GM10847 (cell line): ENCODE data around the gene SMG7.

Source experiments
- POLR2A ChIP-seq: IDR thresholded peaks from 2 replicates; pipeline ENCODE4 v1.6.1; 2011; ENCODE audit not compliant: insufficient read length; ENCODE audit errors: extremely low read depth

The SMG7 gene

DNA sequence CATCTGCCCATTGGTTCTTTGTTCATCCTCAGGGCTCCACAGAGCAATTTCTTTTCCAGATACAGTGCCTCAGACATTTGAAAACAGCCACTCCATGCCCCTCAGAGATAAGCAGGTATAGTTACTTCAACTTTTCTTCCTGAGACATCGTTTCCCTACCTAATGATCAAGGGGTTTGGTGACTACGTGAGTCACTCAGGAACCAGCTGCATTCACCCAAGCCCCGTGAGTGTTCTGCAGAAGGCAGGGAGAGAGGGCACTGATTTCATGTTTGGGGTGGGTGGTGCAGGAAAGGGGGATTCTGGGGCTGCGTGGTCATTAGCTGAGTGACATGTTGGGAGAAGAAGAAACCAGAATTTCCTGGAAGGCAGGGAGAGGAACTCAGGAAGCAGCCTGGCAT lies 93.0 kb downstream of the SMG7 start:
- no peak for TF ChIP-seq POLR2A

DNA sequence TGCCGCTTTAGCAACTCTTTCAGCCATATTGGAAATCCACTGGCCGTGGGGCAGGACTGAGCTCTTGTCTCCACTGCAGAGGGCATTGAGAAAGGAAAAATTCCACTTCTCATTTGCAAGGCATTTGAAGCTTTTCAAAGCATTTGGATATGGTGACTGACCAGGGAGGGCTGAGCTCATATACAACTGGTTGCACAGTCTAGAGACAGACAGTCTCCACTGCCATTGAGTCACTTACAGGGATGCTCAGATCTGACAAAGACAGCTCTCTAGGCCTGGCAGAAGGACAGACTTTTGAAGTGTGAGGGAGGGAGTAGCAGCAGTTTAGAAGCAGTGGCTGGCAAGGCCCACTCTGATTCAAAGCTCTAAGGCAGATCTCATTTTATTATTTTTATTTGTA lies 93.7 kb downstream of the SMG7 start:
- TF ChIP-seq POLR2A, result no peak

DNA sequence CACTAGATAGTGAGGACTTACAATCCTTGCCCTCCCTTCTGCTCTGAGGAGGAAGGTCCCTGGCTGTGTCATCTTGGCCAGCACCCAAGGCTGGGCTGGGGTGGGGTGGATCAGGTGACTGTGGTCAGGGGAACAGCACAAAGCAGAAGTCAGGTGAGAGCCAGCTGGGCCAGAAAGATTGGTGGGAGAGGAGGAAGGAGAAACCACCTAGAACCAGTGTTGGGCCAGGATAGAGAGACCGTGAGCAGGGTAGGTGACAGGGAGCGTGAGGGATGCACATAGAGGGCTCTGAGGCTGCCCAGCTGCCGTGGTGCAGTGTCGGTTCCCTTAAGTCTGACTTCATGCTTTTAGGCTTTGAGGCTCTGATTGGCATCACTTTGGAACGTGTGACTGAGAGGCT lies 95.3 kb downstream of the SMG7 start:
- no peak for TF ChIP-seq POLR2A

DNA sequence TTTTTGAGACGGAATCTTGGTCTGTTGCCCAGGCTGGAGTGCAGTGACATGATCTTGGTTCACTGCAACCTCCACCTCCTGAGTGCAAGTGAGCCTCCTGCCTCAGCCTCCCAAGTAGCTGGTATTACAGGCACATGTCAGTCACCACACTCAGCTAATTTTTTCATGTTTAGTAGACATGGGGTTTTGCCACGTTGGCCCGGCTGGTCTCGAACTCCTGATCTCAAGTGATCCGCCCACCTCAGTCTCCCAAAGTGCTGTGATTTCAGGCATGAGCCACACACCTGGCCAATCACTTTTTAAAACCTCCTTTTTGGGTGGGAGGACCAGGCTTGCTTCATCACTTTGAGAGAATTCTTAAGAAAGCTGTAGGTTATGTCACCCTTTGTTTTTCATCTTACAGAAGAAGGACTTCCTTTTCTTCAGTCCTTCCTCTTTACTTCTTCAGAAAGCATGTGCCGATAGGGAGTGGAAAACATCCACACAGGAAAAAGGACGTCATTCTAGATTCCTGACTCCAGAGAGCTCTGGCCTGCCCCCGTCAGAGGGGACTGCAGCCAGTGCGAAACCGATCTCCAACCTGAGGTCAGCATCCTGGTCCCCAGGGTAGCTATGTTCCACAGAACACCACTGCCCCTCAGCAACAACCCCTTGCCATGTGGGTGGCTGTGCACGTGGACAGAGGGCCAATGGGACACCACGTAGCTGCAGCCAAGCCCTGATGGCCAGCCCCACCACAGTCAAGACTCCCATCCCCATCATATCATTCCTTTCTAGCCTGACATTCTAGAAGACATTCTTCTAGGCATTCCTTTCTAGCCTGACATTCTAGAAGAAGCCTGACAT lies 96.1 kb downstream of the SMG7 start:
- no peak for TF ChIP-seq POLR2A

DNA sequence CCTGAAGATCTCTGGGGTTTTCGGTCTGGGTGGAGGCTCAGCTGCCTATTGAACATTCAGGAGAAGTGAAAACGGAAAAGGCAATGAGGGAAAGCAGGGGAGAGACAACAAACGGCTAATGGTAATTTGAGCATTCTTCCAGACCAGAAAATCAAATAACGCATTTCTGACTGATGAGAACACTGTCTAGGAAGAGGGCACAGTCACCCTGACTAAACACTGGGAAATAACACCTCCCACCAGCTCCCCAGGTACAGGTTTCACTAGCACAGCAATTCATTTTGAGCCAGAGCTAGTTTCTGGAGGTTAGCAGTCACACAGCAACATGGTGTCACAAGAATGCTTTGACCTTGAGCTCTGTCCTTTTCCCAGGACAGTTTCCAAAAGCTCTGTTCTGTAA lies 96.8 kb downstream of the SMG7 start:
- TF ChIP-seq POLR2A, result no peak

DNA sequence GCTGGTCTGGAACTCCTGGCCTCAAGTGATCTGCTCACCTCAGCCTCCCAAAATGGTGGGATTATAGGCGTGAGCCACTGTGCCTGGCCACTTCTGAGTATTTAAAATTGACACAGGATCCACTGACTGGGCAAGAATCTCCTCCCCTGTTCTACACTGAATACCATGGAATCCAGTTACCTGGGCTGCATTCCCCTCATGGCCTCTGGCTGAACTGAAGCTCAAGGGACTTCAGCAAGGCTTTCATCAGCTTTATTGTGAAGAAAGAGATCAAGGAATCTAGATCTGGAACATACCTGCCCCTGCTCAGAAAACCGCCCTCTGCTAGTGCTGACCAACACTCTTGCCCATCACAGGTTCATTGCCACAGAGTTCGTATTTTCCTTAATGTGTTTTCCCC lies 97.5 kb downstream of the SMG7 start:
- TF ChIP-seq POLR2A, result no peak

DNA sequence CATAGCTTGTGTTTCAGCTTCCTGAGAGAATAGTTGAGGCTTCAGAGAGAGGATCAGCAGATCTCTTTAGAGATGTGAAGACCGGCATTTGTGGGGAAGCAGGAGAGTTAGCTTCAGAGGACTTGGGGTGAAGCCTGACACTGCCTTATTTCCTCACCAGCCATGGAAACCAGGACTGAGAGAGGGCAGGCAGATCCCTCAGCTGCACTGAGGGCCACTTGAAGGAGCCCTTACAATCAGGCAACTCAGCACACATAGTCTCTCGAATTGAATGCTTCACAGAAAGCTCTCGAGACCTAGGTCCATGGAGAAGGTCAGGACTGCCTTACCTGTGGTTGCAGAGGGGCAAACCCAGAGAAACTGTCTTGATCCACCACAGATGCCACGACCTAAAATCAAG lies 98.2 kb downstream of the SMG7 start:
- TF ChIP-seq POLR2A, result no peak

DNA sequence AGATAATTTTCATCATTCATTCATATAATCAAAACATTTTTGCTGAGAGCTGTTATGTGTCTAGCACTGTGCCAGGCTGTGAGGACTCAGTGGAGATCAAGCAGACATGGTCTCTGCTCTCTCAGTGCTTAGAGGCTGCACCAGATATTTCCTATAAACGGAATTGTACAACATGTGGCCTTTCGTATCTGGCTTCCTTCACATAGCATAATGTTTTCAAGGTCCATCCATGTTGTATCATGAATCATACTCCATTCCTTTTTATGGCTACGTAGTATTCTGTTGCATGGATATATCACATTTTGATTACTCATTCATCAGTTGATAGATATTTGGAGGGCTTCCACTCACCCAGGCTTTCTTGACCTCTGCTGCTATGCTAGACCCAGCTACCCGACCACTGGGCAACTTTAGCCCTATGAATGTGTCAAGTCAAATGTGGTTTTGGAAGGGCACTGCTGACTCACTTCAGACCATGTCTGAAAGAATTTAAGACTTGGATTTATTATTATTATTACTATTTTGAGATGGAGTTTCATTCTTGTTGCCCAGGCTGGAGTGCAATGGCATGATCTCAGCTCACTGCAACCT lies 99.5 kb downstream of the SMG7 start:
- no peak for TF ChIP-seq POLR2A

DNA sequence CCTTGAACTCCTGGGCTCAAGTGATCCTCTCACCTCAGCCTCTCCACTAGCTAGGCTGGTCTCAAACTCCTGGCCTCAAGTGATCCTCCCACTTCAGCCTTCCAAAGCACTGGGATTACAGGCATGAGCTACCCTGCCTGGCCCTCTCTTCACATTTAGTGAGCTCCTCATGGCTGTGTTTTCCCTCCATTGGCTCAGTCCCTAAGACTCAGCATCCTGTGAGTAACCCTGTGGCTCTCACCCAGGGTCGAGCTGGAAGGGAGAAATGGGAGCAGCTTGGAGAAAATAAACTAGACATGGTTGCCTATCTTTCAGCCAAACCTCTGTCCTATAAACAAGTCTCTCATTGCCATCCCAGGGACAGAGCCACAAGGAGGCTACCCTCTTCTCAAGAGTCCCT lies 100.4 kb downstream of the SMG7 start:
- no peak for TF ChIP-seq POLR2A

DNA sequence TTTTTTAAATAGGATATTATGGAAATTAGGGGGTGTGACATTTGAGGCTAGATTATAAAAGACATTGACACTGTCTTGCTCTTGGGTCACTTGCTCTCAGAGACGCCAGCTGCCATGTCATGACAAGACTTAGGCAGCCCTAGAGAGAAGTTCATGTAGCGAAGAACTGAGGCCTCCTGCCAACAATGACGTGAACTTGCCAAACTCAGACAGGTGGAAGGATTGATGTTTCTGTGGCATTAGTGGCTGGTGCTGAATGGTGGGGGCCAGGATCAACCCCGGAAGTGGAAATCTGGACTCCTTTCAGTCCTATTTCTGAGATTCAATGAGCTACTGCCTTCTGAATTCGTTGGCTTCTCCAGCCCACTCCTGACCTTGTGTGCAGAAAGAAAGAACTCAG lies 103.3 kb downstream of the SMG7 start:
- TF ChIP-seq POLR2A, result no peak

DNA sequence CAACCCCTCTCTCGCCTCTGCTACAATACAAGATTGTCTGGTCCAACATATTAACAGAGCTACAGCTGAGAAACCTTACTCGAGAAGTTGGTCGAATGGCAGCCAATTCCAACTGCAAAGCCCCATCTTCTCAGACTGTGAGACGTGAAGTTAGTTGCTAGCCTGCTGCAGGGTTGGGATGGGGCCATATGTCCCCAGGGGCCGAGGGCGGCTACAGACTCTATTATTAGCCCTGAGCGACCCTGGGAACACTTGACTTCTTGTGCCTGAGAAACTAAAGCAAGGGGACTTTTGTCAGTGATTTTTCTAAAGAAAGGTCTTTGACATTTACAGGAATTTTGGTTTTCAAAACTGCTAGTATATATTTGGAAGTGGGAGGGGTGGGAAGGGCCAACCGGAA lies 104.2 kb downstream of the SMG7 start:
- no peak for TF ChIP-seq POLR2A

DNA sequence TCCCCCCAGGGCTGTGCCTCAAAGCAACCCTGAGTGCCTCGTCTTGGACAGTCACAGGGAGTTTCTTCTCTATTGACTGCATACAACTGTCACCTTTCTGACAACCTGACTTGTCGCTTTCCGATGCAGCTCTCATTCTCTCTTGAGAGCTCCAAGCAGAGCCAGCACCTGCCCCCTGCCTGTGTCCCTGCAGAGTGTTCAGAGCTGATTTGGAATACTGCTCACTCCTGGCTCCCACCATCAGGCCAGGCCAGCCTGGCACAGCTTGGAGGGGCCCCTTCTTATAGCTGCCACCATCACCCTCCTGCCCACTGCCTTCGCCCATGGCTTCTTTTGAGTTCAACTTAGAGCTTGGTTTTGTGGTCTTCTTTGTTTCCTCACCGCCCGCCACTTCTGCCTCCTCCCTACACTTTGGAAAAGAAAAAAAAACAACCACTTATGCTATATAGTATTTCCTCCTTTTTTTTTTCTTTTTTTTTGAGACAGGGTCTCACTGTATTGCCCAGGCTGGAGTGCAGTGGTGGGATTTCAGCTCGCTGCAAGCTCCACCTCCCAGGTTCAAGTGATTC lies 105.7 kb downstream of the SMG7 start:
- no peak for TF ChIP-seq POLR2A

DNA sequence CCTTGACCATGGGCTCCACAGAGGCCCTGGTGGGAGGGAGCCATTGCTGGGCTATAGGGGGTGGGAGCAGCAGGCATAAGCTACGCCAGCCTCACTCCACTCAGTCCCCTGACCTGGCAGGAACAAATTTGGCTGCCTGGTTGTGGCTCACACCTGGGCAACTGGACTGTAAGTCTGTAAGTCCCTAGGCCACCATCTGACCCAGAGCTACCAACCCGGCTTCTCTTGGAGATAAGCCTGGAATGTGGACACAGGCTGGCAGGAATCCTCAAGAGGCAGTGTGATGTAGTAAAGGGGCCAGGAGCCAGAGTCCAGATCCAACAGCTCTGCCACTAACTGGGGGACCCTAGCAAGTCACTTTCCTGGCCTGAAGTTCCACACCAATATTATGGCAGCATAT lies 106.6 kb downstream of the SMG7 start:
- no peak for TF ChIP-seq POLR2A

DNA sequence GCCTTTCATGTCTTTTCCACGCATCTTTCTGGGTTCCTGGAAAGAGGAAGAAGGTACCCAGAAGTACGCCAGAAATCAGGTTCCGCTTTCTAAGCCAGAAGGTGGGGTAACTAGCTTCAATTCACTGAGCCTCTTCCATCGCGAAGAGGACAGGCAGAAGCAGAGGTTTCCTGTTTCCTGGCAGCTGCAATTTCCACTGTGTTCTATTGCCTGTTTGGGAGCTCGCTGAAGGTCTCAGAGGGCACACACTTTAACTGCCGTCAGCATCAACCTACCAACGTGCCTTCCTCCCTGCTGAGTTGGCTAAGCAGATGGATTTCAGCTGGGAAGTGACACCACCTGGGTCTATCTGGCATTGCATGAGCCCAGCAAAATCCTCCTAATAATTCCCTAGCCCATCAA lies 108.0 kb downstream of the SMG7 start:
- TF ChIP-seq POLR2A, result no peak

DNA sequence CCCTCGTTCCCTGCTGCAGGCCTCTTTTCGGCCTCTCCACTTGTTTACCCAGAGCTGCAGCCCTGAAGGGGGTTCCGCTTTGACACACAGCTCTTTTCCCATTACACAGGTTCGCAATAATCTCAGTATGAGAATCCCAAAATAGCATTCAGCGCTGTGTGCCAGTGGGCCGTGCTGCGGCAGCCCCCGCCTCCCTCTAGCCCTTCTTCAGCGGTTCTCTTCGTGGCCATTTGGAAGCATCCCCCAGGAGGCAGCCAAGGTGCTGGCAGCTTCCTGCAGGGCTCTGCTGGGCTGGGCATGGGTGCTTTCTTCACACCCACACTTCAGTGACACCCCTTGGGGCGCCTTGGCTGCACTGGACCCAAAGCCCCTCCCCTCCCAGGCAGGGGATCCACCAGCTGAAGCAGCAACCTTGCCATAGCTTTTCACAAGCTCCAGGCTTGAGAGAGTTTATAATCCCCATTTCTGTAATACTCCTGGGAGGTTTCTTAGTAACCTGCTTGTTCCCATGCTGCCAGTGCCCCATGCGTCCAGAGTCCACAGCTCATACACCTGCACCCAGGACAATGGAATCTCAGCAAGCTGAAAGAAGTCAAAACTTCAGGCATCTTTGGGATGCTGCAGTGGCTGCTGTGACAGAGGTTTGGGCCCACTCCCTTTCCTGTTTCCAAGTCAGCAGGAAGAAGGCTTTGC lies 109.9 kb downstream of the SMG7 start:
- TF ChIP-seq POLR2A, result no peak

DNA sequence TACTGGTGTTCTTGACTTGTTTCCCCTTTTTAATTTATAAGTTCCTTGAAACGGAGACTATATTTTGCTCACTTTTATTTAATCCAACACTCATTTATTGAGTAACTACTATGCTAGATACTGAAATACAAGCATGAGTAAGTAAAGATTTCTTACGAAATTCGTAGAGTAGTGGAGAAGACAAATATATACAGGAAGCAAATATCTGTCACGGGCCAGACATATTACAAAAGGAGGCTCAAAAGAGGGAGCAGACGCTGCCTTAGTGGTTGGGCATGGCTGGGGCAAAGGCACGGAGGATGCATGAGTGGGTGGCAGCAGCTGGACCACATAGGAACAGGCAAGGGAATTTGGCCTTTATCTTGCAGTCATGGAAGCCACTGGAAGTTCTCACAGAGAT lies 111.2 kb downstream of the SMG7 start:
- no peak for TF ChIP-seq POLR2A
